Left lobe of liver (tissue), 1 donor: ENCODE results near the gene TRAPPC6A. TPM values are rescaled to one million over a fixed set of nuclear protein-coding genes. Genes with fewer than 3 reads are reported as not detected.

Experiments
- total RNA-seq: library from RNA; stranded (reverse); gene quantifications from one replicate; pipeline ENCODE4 v1.2.1, GENCODE V29; 2021
- donor health status: DM: no; HTN: yes; CAD: no.

Gene TRAPPC6A
- total RNA-seq, 1 donor from 2014 or later, result 30.6 TPM

Other genes with a start within 250 kb of the TRAPPC6A start
- 297 TPM for gene APOC4, start 236.0 kb downstream of the TRAPPC6A start, total RNA-seq
- 1,677 TPM for gene APOC2, start 232.2 kb downstream of the TRAPPC6A start, total RNA-seq
- 92.6 TPM for gene CLPTM1, start 222.9 kb downstream of the TRAPPC6A start, total RNA-seq
- gene RELB, start 176.8 kb downstream of the TRAPPC6A start, total RNA-seq, result 1.5 TPM
- gene CLASRP, start 139.2 kb downstream of the TRAPPC6A start, total RNA-seq, result 50.5 TPM
- gene ZNF296, start 101.8 kb downstream of the TRAPPC6A start, total RNA-seq, result 0.35 TPM
- gene GEMIN7, start 99.0 kb downstream of the TRAPPC6A start, total RNA-seq, result 11.7 TPM
- gene PPP1R37, start 85.1 kb downstream of the TRAPPC6A start, total RNA-seq, result 11.3 TPM
- gene NKPD1, start 17.3 kb downstream of the TRAPPC6A start, total RNA-seq, result not detected
- 6.5 TPM for gene BLOC1S3, start 547 bp upstream of the TRAPPC6A start, total RNA-seq
- 4.3 TPM for gene EXOC3L2, start 67.2 kb upstream of the TRAPPC6A start, total RNA-seq
- 17.5 TPM for gene MARK4, start 73.0 kb upstream of the TRAPPC6A start, total RNA-seq
- not detected for gene CKM, start 144.6 kb upstream of the TRAPPC6A start, total RNA-seq
- not detected for gene KLC3, start 162.5 kb upstream of the TRAPPC6A start, total RNA-seq
- 15.3 TPM for gene ERCC2, start 192.3 kb upstream of the TRAPPC6A start, total RNA-seq
- gene PPP1R13L, start 226.8 kb upstream of the TRAPPC6A start, total RNA-seq, result 8.0 TPM
- gene POLR1G, start 228.4 kb upstream of the TRAPPC6A start, total RNA-seq, result 2.2 TPM
- gene ERCC1, start 245.7 kb upstream of the TRAPPC6A start, total RNA-seq, result 25.8 TPM